K562 (cell line): ENCODE measurements around the gene WNK1. TPM values are rescaled to one million over a fixed set of nuclear protein-coding genes. Genes with fewer than 3 reads are reported as not detected.

Source experiments
- ARID3A ChIP-seq: IDR thresholded peaks from 2 replicates; pipeline ENCODE4 v1.6.1; 2012; ENCODE audit warnings: low read depth, low read length, improper control_type of control experiment, borderline replicate concordance
- BRF2 ChIP-seq: IDR thresholded peaks from 3 replicates; pipeline ENCODE4 v1.6.1; 2011; ENCODE audit warnings: borderline replicate concordance, mild to moderate bottlenecking; ENCODE audit not compliant: insufficient read length, insufficient read depth
- CHD2 ChIP-seq: IDR thresholded peaks from 2 replicates; pipeline ENCODE4 v1.6.1; 2011; ENCODE audit warnings: low read depth, low read length
- DLX4 ChIP-seq: fragments of 250-450 bp; sonication (Bioruptor Pico); IDR thresholded peaks from 2 replicates; pipeline ENCODE4 v1.6.1; 2021; ENCODE audit warnings: mild to moderate bottlenecking
- FUS ChIP-seq: fragments of 200-400 bp; formaldehyde crosslinking; optimal IDR thresholded peaks from 2 replicates; pipeline ENCODE3; 2017; ENCODE audit warnings: low read depth, low read length
- KDM2B ChIP-seq: fragments of 250-450 bp; sonication (Bioruptor Pico); IDR thresholded peaks from 2 replicates; pipeline ENCODE4 v1.8.0; 2021; ENCODE audit warnings: mild to moderate bottlenecking, moderate library complexity
- MCM7 ChIP-seq, 2 experiments: fragments of 450-650 bp; IDR thresholded peaks; 2 replicates each; pipeline ENCODE4 v1.6.1; 2016 to 2018
- SETDB1 ChIP-seq: IDR thresholded peaks from one replicate; pipeline ENCODE4 v1.6.1; 2012; ENCODE audit warnings: low read length, control low read depth, inconsistent platforms
- SMARCB1 ChIP-seq: IDR thresholded peaks from 2 replicates; pipeline ENCODE4 v1.6.1; 2011; ENCODE audit warnings: improper control_type of control experiment, low read depth; ENCODE audit not compliant: insufficient read length
- SPI1 ChIP-seq: IDR thresholded peaks from 2 replicates; pipeline ENCODE4 v1.6.1; 2011; ENCODE audit warnings: low read depth, low read length, control low read depth, borderline replicate concordance
- TARDBP ChIP-seq: fragments of 450-650 bp; IDR thresholded peaks from 2 replicates; pipeline ENCODE4 v1.6.1; 2016
- ZNF134 ChIP-seq: fragments of 250-450 bp; sonication (Bioruptor Pico); conservative IDR thresholded peaks from 2 replicates; pipeline ENCODE4 v1.4.0; 2020
- ZNF23 ChIP-seq: fragments of 250-450 bp; sonication (Bioruptor Pico); IDR thresholded peaks from 2 replicates; pipeline ENCODE4 v1.4.0; 2020; ENCODE audit warnings: mild to moderate bottlenecking
- ZNF324 ChIP-seq: fragments of 250-450 bp; sonication (Bioruptor Pico); IDR thresholded peaks from 2 replicates; pipeline ENCODE4 v1.4.0; 2020; ENCODE audit warnings: mild to moderate bottlenecking
- ZNF695 ChIP-seq: fragments of 450-650 bp; formaldehyde crosslinking; IDR thresholded peaks from 2 replicates; pipeline ENCODE4 v1.4.0; 2020; ENCODE audit warnings: mild to moderate bottlenecking, moderate library complexity
- ZNF76 ChIP-seq: fragments of 250-450 bp; sonication (Bioruptor Pico); IDR thresholded peaks from 2 replicates; pipeline ENCODE4 v1.4.0; 2020; ENCODE audit warnings: mild to moderate bottlenecking, moderate library complexity, borderline replicate concordance
- polyA plus RNA-seq, 8 experiments: library from polyadenylated mRNA; depleted of rRNA in 4 of 8; stranded (reverse) in 5 of 8; unstranded in 3 of 8; fragments of >200 nt; fragmentation: Nextera tagmentation in 2 of 8; fragmentation: Illumina TruSeq in 1 of 8; extraction: Ambion mirVana in 2 of 8; extraction: Trizol in 1 of 8; gene quantifications; 2 replicates each; pipeline versions ENCODE4 v1.2.1 to v1.2.3, GENCODE V29; 2011 to 2014; ENCODE audit warnings: inconsistent platforms in 1 of 8, missing spikeins in 1 of 8
- total RNA-seq, 7 experiments: library from RNA; depleted of rRNA in 6 of 7; stranded (reverse); fragments of >200 nt in 6 of 7; fragmentation: Illumina TruSeq in 2 of 7; extraction: Trizol in 2 of 7; gene quantifications; 2 replicates each; pipeline versions ENCODE4 v1.2.1 to v1.2.3, GENCODE V29; 2011 to 2021; ENCODE audit warnings: low replicate concordance in 1 of 7
- TF ChIP-seq, protein P1 (sequence below), 2 experiments: fragments of 150-350 bp in 1 of 2; IDR thresholded peaks; 2 replicates each; pipeline ENCODE4 v1.6.1; 2012 to 2016; ENCODE audit warnings: low read depth in 2 of 2, low read length in 2 of 2, mild to moderate bottlenecking in 1 of 2, moderate library complexity in 1 of 2
- TF ChIP-seq, protein P2 (sequence below): IDR thresholded peaks from 2 replicates; pipeline ENCODE4 v1.6.1; 2016; ENCODE audit warnings: missing genetic modification characterization, missing compliant biosample characterization
- TF ChIP-seq, protein P3 (sequence below): fragments of 450-650 bp; conservative IDR thresholded peaks from 2 replicates; pipeline ENCODE4 v1.6.1; 2016; ENCODE audit warnings: missing genetic modification characterization, low read depth, mild to moderate bottlenecking, missing compliant biosample characterization, moderate library complexity

The WNK1 gene
- total and polyA plus RNA-seq, 9 of the 15 experiments (the other 6 are each of a cell fraction or from before 2014, with no cell fraction given): 4.3 to 73.9 (median 31.0) TPM

- TF ChIP-seq, protein P1, sequence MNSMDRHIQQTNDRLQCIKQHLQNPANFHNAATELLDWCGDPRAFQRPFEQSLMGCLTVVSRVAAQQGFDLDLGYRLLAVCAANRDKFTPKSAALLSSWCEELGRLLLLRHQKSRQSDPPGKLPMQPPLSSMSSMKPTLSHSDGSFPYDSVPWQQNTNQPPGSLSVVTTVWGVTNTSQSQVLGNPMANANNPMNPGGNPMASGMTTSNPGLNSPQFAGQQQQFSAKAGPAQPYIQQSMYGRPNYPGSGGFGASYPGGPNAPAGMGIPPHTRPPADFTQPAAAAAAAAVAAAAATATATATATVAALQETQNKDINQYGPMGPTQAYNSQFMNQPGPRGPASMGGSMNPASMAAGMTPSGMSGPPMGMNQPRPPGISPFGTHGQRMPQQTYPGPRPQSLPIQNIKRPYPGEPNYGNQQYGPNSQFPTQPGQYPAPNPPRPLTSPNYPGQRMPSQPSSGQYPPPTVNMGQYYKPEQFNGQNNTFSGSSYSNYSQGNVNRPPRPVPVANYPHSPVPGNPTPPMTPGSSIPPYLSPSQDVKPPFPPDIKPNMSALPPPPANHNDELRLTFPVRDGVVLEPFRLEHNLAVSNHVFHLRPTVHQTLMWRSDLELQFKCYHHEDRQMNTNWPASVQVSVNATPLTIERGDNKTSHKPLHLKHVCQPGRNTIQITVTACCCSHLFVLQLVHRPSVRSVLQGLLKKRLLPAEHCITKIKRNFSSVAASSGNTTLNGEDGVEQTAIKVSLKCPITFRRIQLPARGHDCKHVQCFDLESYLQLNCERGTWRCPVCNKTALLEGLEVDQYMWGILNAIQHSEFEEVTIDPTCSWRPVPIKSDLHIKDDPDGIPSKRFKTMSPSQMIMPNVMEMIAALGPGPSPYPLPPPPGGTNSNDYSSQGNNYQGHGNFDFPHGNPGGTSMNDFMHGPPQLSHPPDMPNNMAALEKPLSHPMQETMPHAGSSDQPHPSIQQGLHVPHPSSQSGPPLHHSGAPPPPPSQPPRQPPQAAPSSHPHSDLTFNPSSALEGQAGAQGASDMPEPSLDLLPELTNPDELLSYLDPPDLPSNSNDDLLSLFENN (IDR thresholded peaks at IDR 0.05; ENCODE audit: low read depth in 2 of 2, low read length in 2 of 2): no peak
- TF ChIP-seq TARDBP (no peak), SPI1 (peak; percentile 39; the same call in 1 of the 2 replicates), FUS (no peak), KDM2B (CRISPR knock-in tag) (no peak), ZNF695 (no peak), BRF2 (no peak), SETDB1 (no peak), ARID3A (no peak), ZNF76 (CRISPR knock-in tag) (no peak), ZNF134 (CRISPR knock-in tag) (no peak), CHD2 (no peak), ZNF324 (no peak), MCM7 (IDR thresholded peaks at IDR 0.05) (no peak), ZNF23 (CRISPR knock-in tag) (no peak), DLX4 (CRISPR knock-in tag) (no peak), SMARCB1 (no peak)
- TF ChIP-seq, protein P2, sequence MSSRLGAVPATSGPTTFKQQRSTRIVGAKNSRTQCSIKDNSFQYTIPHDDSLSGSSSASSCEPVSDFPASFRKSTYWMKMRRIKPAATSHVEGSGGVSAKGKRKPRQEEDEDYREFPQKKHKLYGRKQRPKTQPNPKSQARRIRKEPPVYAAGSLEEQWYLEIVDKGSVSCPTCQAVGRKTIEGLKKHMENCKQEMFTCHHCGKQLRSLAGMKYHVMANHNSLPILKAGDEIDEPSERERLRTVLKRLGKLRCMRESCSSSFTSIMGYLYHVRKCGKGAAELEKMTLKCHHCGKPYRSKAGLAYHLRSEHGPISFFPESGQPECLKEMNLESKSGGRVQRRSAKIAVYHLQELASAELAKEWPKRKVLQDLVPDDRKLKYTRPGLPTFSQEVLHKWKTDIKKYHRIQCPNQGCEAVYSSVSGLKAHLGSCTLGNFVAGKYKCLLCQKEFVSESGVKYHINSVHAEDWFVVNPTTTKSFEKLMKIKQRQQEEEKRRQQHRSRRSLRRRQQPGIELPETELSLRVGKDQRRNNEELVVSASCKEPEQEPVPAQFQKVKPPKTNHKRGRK (tag): peak; percentile 79
- TF ChIP-seq, protein P3, sequence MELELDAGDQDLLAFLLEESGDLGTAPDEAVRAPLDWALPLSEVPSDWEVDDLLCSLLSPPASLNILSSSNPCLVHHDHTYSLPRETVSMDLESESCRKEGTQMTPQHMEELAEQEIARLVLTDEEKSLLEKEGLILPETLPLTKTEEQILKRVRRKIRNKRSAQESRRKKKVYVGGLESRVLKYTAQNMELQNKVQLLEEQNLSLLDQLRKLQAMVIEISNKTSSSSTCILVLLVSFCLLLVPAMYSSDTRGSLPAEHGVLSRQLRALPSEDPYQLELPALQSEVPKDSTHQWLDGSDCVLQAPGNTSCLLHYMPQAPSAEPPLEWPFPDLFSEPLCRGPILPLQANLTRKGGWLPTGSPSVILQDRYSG (tag): no peak
Observed at GRCh38 chr12:751192-751998, 984 bp upstream of the WNK1 start (continued).
